CD8-positive, alpha-beta memory T cell (primary cell): Measurements from ENCODE around the gene FKBP5. TPM values are rescaled to one million over a fixed set of nuclear protein-coding genes. Genes with fewer than 3 reads are reported as not detected.

Experiments
- CTCF ChIA-PET: fragments of 350-600 bp; sonication (Branson Sonifier 250); formaldehyde crosslinking; loops from one replicate; lab custom pipeline; 2021; ENCODE audit warnings: antibody characterized with exemption; lab: Charles Lee
- POLR2A ChIA-PET: fragments of 350-600 bp; sonication (Branson Sonifier 250); formaldehyde crosslinking; loops from one replicate; lab custom pipeline; 2021; ENCODE audit warnings: antibody characterized with exemption; lab: Charles Lee
- DNase-seq, 5 donors: peaks; one replicate each; pipeline versions ENCODE4 v3.0.0 to v3.0.0-alpha.2; 2020 to 2022; ENCODE audit warnings: mixed read lengths in 1 of 5
- H3K27ac ChIP-seq: one replicate; pipeline ENCODE4 v1.7.0; 2013; ENCODE audit warnings: low read depth, mild to moderate bottlenecking, low read length, moderate library complexity
- H3K27me3 ChIP-seq: 2 replicates; pipeline ENCODE4 v1.7.0; 2013; ENCODE audit warnings: low read length, mild to moderate bottlenecking; ENCODE audit not compliant: insufficient read depth, poor library complexity, severe bottlenecking
- H3K36me3 ChIP-seq: 2 replicates; pipeline ENCODE4 v1.7.0; 2013; ENCODE audit warnings: mild to moderate bottlenecking, low read length, moderate library complexity; ENCODE audit not compliant: insufficient read depth
- H3K4me1 ChIP-seq: 2 replicates; pipeline ENCODE4 v1.7.0; 2013; ENCODE audit warnings: mild to moderate bottlenecking, low read length, moderate library complexity; ENCODE audit not compliant: insufficient read depth
- H3K4me3 ChIP-seq: 2 replicates; pipeline ENCODE4 v1.7.0; 2013; ENCODE audit warnings: mild to moderate bottlenecking, low read length
- H3K9me3 ChIP-seq: 2 replicates; pipeline ENCODE4 v1.7.0; 2013; ENCODE audit warnings: mild to moderate bottlenecking, low read length
- H3K27ac Mint-ChIP-seq, 8 donors: one replicate each; pipeline ENCODE4 v1.8.0; 2020 to 2021; ENCODE audit warnings: mixed read lengths in 8 of 8, mild to moderate bottlenecking in 6 of 8, inconsistent platforms in 3 of 8, moderate library complexity in 3 of 8
- H3K27me3 Mint-ChIP-seq, 2 donors: one replicate each; pipeline ENCODE4 v1.8.0; 2020 to 2021; ENCODE audit warnings: mixed read lengths in 2 of 2, mild to moderate bottlenecking in 1 of 2, moderate library complexity in 1 of 2
- H3K36me3 Mint-ChIP-seq, 3 donors: one replicate each; pipeline ENCODE4 v1.8.0; 2020 to 2021; ENCODE audit warnings: mixed read lengths in 3 of 3, inconsistent platforms in 1 of 3, mild to moderate bottlenecking in 1 of 3
- H3K4me1 Mint-ChIP-seq, 3 donors: one replicate each; pipeline ENCODE4 v1.8.0; 2020 to 2021; ENCODE audit warnings: mixed read lengths in 3 of 3, inconsistent platforms in 1 of 3, mild to moderate bottlenecking in 1 of 3
- H3K4me3 Mint-ChIP-seq, 7 donors: one replicate each; pipeline ENCODE4 v1.8.0; 2020 to 2021; ENCODE audit warnings: mixed read lengths in 7 of 7, mild to moderate bottlenecking in 6 of 7, moderate library complexity in 4 of 7, inconsistent platforms in 2 of 7
- H3K9me3 Mint-ChIP-seq, 5 donors: one replicate each; pipeline ENCODE4 v1.8.0; 2020 to 2022; ENCODE audit warnings: mixed read lengths in 5 of 5, mild to moderate bottlenecking in 3 of 5, moderate library complexity in 2 of 5, inconsistent platforms in 1 of 5
- polyA plus RNA-seq: library from polyadenylated mRNA; unstranded; fragments of 300-500 nt; fragmentation: Illumina TruSeq; gene quantifications from one replicate; pipeline ENCODE4 v1.2.3, GENCODE V29; 2021
- total RNA-seq, 2 experiments: library from RNA; stranded (reverse); gene quantifications; one replicate each; pipeline ENCODE4 v1.2.3, GENCODE V29; 2021

FKBP5 gene
- total and polyA plus RNA-seq, 3 experiments from 2014 or later = 55.7 to 192 (median 58.8) TPM

DNA sequence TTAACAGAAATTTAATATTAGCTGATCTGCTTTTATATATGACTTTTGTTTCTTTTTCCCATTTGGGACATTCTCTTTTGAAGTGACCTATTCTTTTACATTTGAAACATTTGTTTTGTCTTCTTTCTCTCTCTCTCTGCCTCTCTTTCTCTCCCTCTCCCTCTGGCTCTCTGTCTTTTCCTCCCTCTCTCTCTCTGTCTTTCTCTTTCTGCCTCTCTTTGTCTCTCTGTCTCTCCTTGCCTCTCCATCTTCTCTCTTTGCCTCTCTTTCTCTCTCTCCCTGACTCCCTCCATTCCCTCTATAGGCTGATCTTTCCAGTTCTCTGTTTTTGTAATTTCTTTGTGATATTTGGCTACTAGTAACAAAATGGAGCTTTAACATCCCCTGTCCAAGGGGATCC lies 124.0 kb downstream of the FKBP5 start:
- H3K9me3 ChIP-seq = no peaks in the 10 kb centered on the region
- Mint-ChIP-seq H3K36me3 (no peaks in the 10 kb centered on the region), H3K27me3 (peaks cover 10 to 24% of the 10 kb centered on the region in 2 donors), H3K27ac (no peak overlapping the region), H3K4me3 (no peak overlapping the region), H3K4me1 (peaks cover 0 to 3% (median 0%) of the 10 kb centered on the region in 3 donors), H3K9me3 (no peaks in the 10 kb centered on the region)
- no peaks in the 10 kb centered on the region for H3K27me3 ChIP-seq
- no peaks in the 10 kb centered on the region for H3K36me3 ChIP-seq
- H3K4me3 ChIP-seq = no peak overlapping the region
- no peak for DNase-seq
- ChIA-PET POLR2A (no interaction called here), CTCF (no interaction called here)
- H3K27ac ChIP-seq = no peak overlapping the region
- no peaks in the 10 kb centered on the region for H3K4me1 ChIP-seq

- Histone ChIP-seq H3K36me3 (no peaks in the 10 kb centered on the region), H3K4me1 (no peaks in the 10 kb centered on the region), H3K27ac (no peak overlapping the region), H3K27me3 (no peaks in the 10 kb centered on the region), H3K9me3 (no peaks in the 10 kb centered on the region), H3K4me3 (no peak overlapping the region)
- Mint-ChIP-seq H3K4me1 (peaks cover 0 to under 1% (median 0%) of the 10 kb centered on the region in 3 donors), H3K27me3 (peaks cover 9 to 24% of the 10 kb centered on the region in 2 donors), H3K9me3 (no peaks in the 10 kb centered on the region), H3K4me3 (no peak overlapping the region), H3K27ac (no peak overlapping the region), H3K36me3 (no peaks in the 10 kb centered on the region)
- no peak for DNase-seq
- ChIA-PET CTCF (interaction anchor here (1.3 to 1.8 kb wide), 2 partner anchors 10 to 175 kb away, joined by 4 to 5 read pairs; partner anchors contain the start of gene ARMC12), POLR2A (no interaction called here)
These were observed 126.7 kb downstream of the FKBP5 start for GRCh38 chr6:35562060-35562459.

GRCh38 chr6:35561113-35561512 lies 127.6 kb downstream of the FKBP5 start:
- Histone ChIP-seq H3K27me3 (no peaks in the 10 kb centered on the region), H3K9me3 (no peaks in the 10 kb centered on the region), H3K36me3 (no peaks in the 10 kb centered on the region), H3K27ac (no peak overlapping the region), H3K4me1 (no peaks in the 10 kb centered on the region), H3K4me3 (no peak overlapping the region)
- Mint-ChIP-seq H3K27me3 (peaks cover 9 to 24% of the 10 kb centered on the region in 2 donors), H3K9me3 (no peaks in the 10 kb centered on the region), H3K4me1 (no peaks in the 10 kb centered on the region), H3K36me3 (no peaks in the 10 kb centered on the region), H3K4me3 (no peak overlapping the region), H3K27ac (peak overlapping the region in 1 of 8 donors; percentile 61)
- ChIA-PET POLR2A (no interaction called here), CTCF (interaction anchor here (1.7 kb wide), 1 partner anchor 9 kb away, joined by 4 read pairs; no protein-coding TSS in a partner anchor)
- DNase-seq = no peak

- POLR2A ChIA-PET = no interaction called here
- H3K27ac ChIP-seq = no peak overlapping the region
- no peaks in the 10 kb centered on the region for H3K36me3 ChIP-seq
- no peak overlapping the region for H3K4me3 ChIP-seq
- DNase-seq = no peak
- H3K27ac Mint-ChIP-seq = no peak overlapping the region
- no peaks in the 10 kb centered on the region for H3K9me3 Mint-ChIP-seq
- H3K4me1 Mint-ChIP-seq = no peaks in the 10 kb centered on the region
- H3K27me3 ChIP-seq = no peaks in the 10 kb centered on the region
- peaks cover 6 to 16% of the 10 kb centered on the region in 2 donors for H3K27me3 Mint-ChIP-seq
- CTCF ChIA-PET = no interaction called here
- H3K36me3 Mint-ChIP-seq = no peaks in the 10 kb centered on the region
- no peaks in the 10 kb centered on the region for H3K9me3 ChIP-seq
- no peaks in the 10 kb centered on the region for H3K4me1 ChIP-seq
- no peak overlapping the region for H3K4me3 Mint-ChIP-seq
These were observed 130.1 kb downstream of the FKBP5 start for GRCh38 chr6:35558571-35558970.

DNA sequence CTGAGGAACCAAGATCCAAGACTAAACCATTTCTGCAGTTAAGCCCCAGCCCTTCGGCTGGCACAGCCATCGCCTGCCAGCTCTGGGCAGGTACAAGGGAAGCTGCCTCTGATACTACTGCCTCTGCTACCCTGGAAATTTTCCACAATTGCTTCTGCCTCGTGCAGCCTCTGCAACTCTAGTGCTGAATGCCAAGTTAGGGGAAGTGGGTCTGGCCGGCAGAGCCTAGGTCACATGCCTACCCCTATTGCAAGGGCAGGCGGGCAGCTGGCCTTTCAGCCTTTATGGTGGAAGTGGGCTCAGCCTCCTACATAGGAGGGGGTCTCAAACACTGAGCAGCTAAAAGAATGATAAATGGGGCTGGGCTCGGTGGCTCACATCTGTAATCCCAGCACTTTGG lies 131.5 kb downstream of the FKBP5 start:
- Mint-ChIP-seq H3K4me1 (peaks cover 3% of the 10 kb centered on the region in 3 donors), H3K27me3 (peaks cover 6 to 9% of the 10 kb centered on the region in 2 donors), H3K27ac (no peak overlapping the region), H3K36me3 (peaks cover 0 to 3% (median 0%) of the 10 kb centered on the region in 3 donors), H3K9me3 (peaks cover 0 to under 1% (median 0%) of the 10 kb centered on the region in 5 donors), H3K4me3 (no peak overlapping the region)
- DNase-seq = no peak
- no peak overlapping the region for H3K27ac ChIP-seq
- ChIA-PET CTCF (interaction anchor here (1.8 kb wide), 1 partner anchor 35 kb away, joined by 7 read pairs; no protein-coding TSS in a partner anchor), POLR2A (no interaction called here)
- no peaks in the 10 kb centered on the region for H3K4me1 ChIP-seq
- H3K9me3 ChIP-seq = no peaks in the 10 kb centered on the region
- H3K27me3 ChIP-seq = no peaks in the 10 kb centered on the region
- no peaks in the 10 kb centered on the region for H3K36me3 ChIP-seq
- H3K4me3 ChIP-seq = no peak overlapping the region

- Mint-ChIP-seq H3K27ac (peak overlapping the region in 1 of 8 donors; percentile 5), H3K4me1 (peaks cover 6 to 8% (median 7%) of the 10 kb centered on the region in 3 donors), H3K9me3 (peaks cover 0 to 13% (median 11%) of the 10 kb centered on the region in 5 donors), H3K36me3 (peaks cover 0 to 12% (median 2%) of the 10 kb centered on the region in 3 donors), H3K4me3 (no peak overlapping the region), H3K27me3 (peaks cover 8 to 15% of the 10 kb centered on the region in 2 donors)
- Histone ChIP-seq H3K27ac (no peak overlapping the region), H3K4me1 (no peaks in the 10 kb centered on the region), H3K4me3 (no peak overlapping the region), H3K36me3 (no peaks in the 10 kb centered on the region), H3K9me3 (peaks cover 5% of the 10 kb centered on the region), H3K27me3 (no peaks in the 10 kb centered on the region)
- POLR2A ChIA-PET = no interaction called here
- CTCF ChIA-PET = interaction anchor here (1.0 to 1.2 kb wide), 2 partner anchors 31 to 182 kb away, joined by 3 read pairs; partner anchors contain the start of gene ARMC12
- DNase-seq = no peak
These were observed 133.9 kb downstream of the FKBP5 start for GRCh38 chr6:35554811-35555210.

DNA sequence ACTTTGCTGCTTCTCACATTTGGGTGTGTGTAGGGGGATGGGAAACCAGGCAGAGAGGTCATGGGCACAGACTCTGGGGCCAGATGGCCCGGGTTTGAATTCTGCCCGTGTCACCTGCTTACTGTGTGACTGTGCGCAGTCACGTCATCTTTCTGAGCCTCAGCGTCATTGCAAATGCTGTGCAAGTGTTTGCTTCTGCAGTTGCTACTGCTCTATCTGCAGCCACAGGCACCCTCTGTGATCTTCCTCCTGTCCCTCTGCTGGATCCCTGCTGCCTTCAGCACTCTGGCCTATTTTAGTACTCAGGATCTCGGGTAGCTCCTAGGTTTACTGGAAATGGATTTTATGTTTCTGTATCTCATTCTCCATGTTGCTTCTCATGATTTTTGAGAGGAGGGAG lies 135.4 kb downstream of the FKBP5 start:
- peaks cover 6% of the 10 kb centered on the region for H3K9me3 ChIP-seq
- Mint-ChIP-seq H3K27ac (no peak overlapping the region), H3K27me3 (peaks cover 8 to 17% of the 10 kb centered on the region in 2 donors), H3K4me3 (no peak overlapping the region), H3K4me1 (peaks cover 6 to 8% (median 7%) of the 10 kb centered on the region in 3 donors), H3K9me3 (peaks cover 0 to 15% (median 12%) of the 10 kb centered on the region in 5 donors), H3K36me3 (peaks cover 0 to 14% (median 2%) of the 10 kb centered on the region in 3 donors)
- H3K4me1 ChIP-seq = no peaks in the 10 kb centered on the region
- H3K4me3 ChIP-seq = no peak overlapping the region
- H3K36me3 ChIP-seq = no peaks in the 10 kb centered on the region
- ChIA-PET POLR2A (no interaction called here), CTCF (interaction anchor here (1.1 to 3.3 kb wide), 6 partner anchors 10 to 183 kb away, joined by 3 to 21 read pairs (median 8); partner anchors contain the start of genes ARMC12 and FANCE)
- DNase-seq = no peak
- H3K27me3 ChIP-seq = no peaks in the 10 kb centered on the region
- H3K27ac ChIP-seq = no peak overlapping the region

GRCh38 chr6:35552285-35552917 lies 136.3 kb downstream of the FKBP5 start:
- Mint-ChIP-seq H3K27ac (no peak overlapping the region), H3K4me3 (peak overlapping the region in 1 of 7 donors; percentile 35), H3K36me3 (peaks cover 0 to 14% (median 2%) of the 10 kb centered on the region in 3 donors), H3K4me1 (peaks cover 6 to 8% (median 7%) of the 10 kb centered on the region in 3 donors), H3K27me3 (peaks cover 14 to 24% of the 10 kb centered on the region in 2 donors), H3K9me3 (peaks cover 0 to 15% (median 12%) of the 10 kb centered on the region in 5 donors)
- no peaks in the 10 kb centered on the region for H3K27me3 ChIP-seq
- no peaks in the 10 kb centered on the region for H3K4me1 ChIP-seq
- POLR2A ChIA-PET = interaction anchor here (0.5 to 1.4 kb wide), 2 partner anchors 30 to 209 kb away, joined by 3 read pairs; no protein-coding TSS in a partner anchor
- no peaks in the 10 kb centered on the region for H3K36me3 ChIP-seq
- H3K27ac ChIP-seq = no peak overlapping the region
- H3K4me3 ChIP-seq = no peak overlapping the region
- peaks cover 6% of the 10 kb centered on the region for H3K9me3 ChIP-seq
- peak; percentile 43 to 68 (median 60) for DNase-seq
- CTCF ChIA-PET = interaction anchor here (0.8 to 3.3 kb wide), 18 partner anchors 9 to 256 kb away, joined by 3 to 21 read pairs (median 4); partner anchors contain the start of genes ARMC12, FANCE and RPL10A
